ENCODE data around the gene STARD7.

STARD7 gene

DNA sequence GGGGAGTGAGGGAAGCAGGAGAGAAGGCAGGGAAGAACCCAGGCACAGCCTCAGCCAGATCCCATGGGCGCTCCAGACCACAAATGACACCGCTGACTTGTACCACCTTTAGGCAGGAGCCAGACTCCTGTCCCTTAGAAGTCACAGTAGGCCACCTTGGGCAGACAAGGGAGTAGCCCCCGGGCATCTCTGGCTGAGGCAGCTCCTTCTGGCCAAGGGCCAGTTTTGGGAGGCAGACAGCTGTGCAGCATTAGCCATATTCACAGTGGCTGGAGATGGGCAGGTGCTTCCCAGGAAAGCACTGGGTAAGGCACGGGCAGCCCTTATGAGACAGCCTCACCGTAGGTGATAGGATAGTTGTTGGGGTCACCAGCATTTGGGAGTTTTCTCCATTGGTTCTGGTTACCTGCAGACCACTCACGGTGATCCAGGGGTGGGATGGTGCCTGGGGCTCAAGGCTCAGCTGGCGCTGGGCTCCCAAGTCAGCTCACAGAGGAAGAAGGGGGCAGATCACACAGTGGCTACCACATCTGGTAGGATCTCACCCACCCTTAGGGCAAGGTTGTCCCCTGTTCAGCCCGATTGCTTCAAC, 72.4 kb downstream of the STARD7 start:
- DNase-seq (ENCODE audit: low read depth in 2 of 2) = no peak

- DNase-seq (ENCODE audit: low read depth in 2 of 2) = no peak
Measured at GRCh38 chr2:96135621-96136020, 73.0 kb downstream of the STARD7 start.

- no peak for DNase-seq (ENCODE audit: low read depth in 2 of 2)
Measured at GRCh38 chr2:96135171-96135570, 73.5 kb downstream of the STARD7 start.

Data from stimulated activated CD8-positive, alpha-beta memory T cell treated with anti-CD3 and anti-CD28 coated beads, Interleukin-15, amount 100 ng/mL, for 48 hours (primary cell).